ENCODE results near the gene GARS1.

GARS1 gene

DNA sequence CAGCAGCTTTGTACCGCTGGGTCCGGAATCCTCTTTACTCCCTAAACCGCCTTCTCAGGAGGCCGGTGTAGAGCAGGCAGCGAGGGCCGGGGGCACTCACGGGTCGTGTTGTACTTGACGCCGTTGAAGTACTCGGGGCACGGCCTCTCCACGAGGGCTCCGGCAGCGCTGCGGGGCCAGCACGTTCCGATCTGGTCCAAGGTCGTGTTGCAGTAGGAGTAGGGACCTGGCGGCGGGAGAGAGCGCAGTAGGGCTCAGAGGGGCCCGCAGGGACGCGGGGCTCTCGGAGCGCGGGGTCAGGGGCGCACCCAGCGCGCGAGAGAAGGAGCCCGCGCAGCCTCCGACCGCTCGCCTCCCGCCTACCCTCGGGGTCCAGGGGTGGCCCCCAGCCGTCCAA lies 87.1 kb downstream of the GARS1 start:
- no peak for DNase-seq (ENCODE audit: low read depth in 2 of 2)

GRCh38 chr7:30682212-30683083 lies 87.8 kb downstream of the GARS1 start, which contains the start of gene CRHR2:
TSS of gene CRHR2 (minus strand) at chr7:30682456. CDS start at chr7:30682280, 176 bp downstream.
- no peak for DNase-seq (ENCODE audit: low read depth in 2 of 2)

DNA sequence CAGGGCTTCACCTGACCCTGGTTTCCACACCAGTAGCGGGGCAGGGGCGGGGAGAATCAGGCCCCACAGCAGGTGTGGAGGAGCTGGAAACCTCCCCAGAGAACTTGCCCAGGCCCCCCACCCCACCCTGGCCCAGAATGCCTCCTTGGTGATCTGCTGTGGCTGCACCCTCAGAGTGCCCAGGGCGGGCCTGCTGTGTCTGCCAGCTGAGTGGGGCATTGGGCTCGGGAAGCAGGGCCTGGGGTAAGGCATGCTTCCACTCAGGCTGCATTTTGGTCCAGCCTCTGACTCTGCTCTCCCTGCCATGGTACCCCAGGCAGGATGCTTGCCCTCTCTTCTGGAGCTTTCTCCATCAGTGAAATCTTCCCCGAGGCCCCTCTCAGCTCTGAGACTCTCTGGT lies 88.6 kb downstream of the GARS1 start:
- no peak for DNase-seq (ENCODE audit: low read depth in 2 of 2)
